Right lobe of liver (tissue), 6 donors: ENCODE measurements around the gene SH3PXD2A. TPM values are rescaled to one million over a fixed set of nuclear protein-coding genes. Genes with fewer than 3 reads are reported as not detected.

Experiments used
- ATAC-seq, 4 donors: fragments of 200-7000 bp; cut with Tn5 transposase; one replicate each; pipeline ENCODE4 v1.9.1; 2020; ENCODE audit warnings: mild to moderate bottlenecking in 4 of 4, moderate library complexity in 4 of 4
- DNase-seq, 3 donors: peaks; one replicate each; pipeline ENCODE4 v3.0.0-alpha.2; 2020
- H3K27ac ChIP-seq, 3 donors: fragments of 200-600 bp; one replicate each; pipeline ENCODE4 v1.8.0; 2022
- H3K27me3 ChIP-seq, 2 donors: fragments of 200-600 bp; one replicate each; pipeline ENCODE4 v1.8.0; 2022
- H3K36me3 ChIP-seq, 4 donors: fragments of 200-600 bp; sonication (generic) in 1 of 4; one replicate each; pipeline versions ENCODE4 v1.5.1 to v1.8.0; 2017 to 2022; ENCODE audit warnings: control low read depth in 1 of 4
- H3K4me1 ChIP-seq, 4 donors: fragments of 200-600 bp; sonication (generic) in 1 of 4; one replicate each; pipeline versions ENCODE4 v1.5.1 to v1.8.0; 2017 to 2022; ENCODE audit warnings: control low read depth in 1 of 4
- H3K4me3 ChIP-seq, 3 donors: fragments of 200-600 bp; one replicate each; pipeline ENCODE4 v1.8.0; 2022
- H3K9me3 ChIP-seq, 4 donors: fragments of 200-600 bp; sonication (generic) in 1 of 4; one replicate each; pipeline versions ENCODE4 v1.5.1 to v1.8.0; 2017 to 2022; ENCODE audit warnings: control low read depth in 1 of 4
- POLR2A ChIP-seq: fragments of 450-650 bp; IDR thresholded peaks from one replicate; pipeline ENCODE4 v1.6.1; 2017; ENCODE audit warnings: antibody characterized with exemption, mild to moderate bottlenecking
- WGBS: methylation state at CpG from one replicate; pipeline ENCODE4 v1.1.6; 2018; ENCODE audit warnings: low coverage, low lambda C conversion rate; ENCODE audit not compliant: insufficient coverage; ENCODE audit errors: missing lambda C conversion rate; 5-methylcytosine and 5-hydroxymethylcytosine counted together
- intact Hi-C, 2 donors: fragments of 100-400 bp; cut with DNase I; formaldehyde crosslinking; loops; one replicate each; pipeline versions ENCODE4 v1.11.2 to v1.14.1; 2022
- total RNA-seq, 6 experiments: library from RNA; depleted of rRNA in 2 of 6; stranded (reverse); fragments of >200 nt in 2 of 6; fragmentation: NEBNext Ultra II Directional in 3 of 6; extraction: Animal tissue kit (Norgen Biotek cat#: 25700) in 3 of 6; gene quantifications; one replicate each; pipeline versions ENCODE4 v1.1.0 to v1.2.4, GENCODE V29; 2016 to 2023
- TF ChIP-seq, protein P1 (sequence below), 4 donors: fragments of 200-600 bp in 3 of 4; fragments of 450-650 bp in 1 of 4; IDR thresholded peaks; one replicate each; pipeline versions ENCODE4 v1.5.1 to v1.8.0; 2016 to 2022; ENCODE audit warnings: antibody characterized with exemption in 4 of 4, mild to moderate bottlenecking in 2 of 4
- donor health status: DM: no; HTN: yes; CAD: no.
- donor health status: DM: no; HTN: no; CAD: no.
- donor health status: DM: no; HTN: no; CAD: no.
- donor health status: DM: no; HTN: yes; CAD: no.
- donor health status: DM: no; HTN: yes; CAD: no.

The SH3PXD2A gene
- total RNA-seq, 6 experiments from 2014 or later: 3.0 to 38.3 (median 10.0) TPM

DNA sequence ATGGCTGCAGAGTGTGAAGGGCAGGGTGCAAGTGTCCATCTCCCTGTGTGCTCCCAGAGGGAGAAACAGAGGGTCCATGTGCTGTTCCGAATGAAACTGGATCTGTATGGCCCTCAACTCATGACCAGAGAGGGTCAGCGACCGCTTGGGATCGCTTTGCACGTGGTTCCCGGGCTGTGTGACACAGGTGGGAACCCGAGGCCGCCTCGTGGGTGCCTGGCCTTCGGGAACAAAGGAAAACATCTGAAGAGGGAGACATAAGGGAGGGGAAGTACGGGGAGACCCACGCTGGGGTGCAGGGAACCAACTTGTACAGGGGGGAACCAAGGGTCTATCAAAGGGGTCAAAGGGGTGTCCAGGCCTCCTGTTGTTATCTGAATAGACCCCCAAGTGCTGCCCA lies 57.5 kb downstream of the SH3PXD2A start:
- DNase-seq (peak in 1 of 3 donors; percentile 51), ATAC-seq (no peak)
- Histone ChIP-seq H3K4me1 (peaks cover 0 to 22% (median 10%) of the 10 kb centered on the region in 4 donors), H3K36me3 (no peaks in the 10 kb centered on the region), H3K9me3 (no peaks in the 10 kb centered on the region), H3K27ac (no peak overlapping the region), H3K27me3 (no peaks in the 10 kb centered on the region), H3K4me3 (no peak overlapping the region)
- 82% methylated on average over 4 of the region's 12 CpGs for WGBS
- intact Hi-C loops: no loop called here
- TF ChIP-seq POLR2A: no peak
- TF ChIP-seq, protein P1, sequence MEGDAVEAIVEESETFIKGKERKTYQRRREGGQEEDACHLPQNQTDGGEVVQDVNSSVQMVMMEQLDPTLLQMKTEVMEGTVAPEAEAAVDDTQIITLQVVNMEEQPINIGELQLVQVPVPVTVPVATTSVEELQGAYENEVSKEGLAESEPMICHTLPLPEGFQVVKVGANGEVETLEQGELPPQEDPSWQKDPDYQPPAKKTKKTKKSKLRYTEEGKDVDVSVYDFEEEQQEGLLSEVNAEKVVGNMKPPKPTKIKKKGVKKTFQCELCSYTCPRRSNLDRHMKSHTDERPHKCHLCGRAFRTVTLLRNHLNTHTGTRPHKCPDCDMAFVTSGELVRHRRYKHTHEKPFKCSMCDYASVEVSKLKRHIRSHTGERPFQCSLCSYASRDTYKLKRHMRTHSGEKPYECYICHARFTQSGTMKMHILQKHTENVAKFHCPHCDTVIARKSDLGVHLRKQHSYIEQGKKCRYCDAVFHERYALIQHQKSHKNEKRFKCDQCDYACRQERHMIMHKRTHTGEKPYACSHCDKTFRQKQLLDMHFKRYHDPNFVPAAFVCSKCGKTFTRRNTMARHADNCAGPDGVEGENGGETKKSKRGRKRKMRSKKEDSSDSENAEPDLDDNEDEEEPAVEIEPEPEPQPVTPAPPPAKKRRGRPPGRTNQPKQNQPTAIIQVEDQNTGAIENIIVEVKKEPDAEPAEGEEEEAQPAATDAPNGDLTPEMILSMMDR (IDR thresholded peaks at IDR 0.05): no peak

DNA sequence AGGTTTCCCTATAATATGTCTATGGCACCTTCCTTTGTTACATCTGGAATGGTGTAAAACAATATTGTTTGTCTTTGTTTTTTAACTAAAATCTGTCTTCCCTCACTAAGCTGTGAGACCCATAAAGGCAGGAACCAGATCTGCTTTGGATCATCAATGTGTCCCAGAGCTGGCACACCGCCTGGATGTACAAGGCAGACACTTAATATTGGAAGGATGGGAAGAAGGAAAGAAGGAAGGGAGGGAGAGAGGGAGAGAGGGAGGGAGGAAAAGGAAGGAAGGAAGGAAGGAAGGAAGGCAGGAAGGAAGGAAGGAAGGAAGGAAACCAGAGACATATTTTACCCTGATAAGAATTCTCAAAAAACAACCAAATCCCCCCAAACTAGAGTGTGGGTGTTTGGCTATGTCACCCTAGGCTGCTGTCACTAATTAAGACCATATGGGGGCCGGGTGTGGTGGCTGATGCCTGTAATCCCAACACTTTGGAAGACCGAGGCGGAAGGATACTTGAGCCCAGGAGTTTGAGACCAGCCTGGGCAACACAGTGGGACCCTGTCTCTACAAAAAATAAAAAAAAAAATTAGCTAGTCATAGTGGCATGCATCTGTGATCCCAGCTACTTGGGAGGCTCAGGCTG lies 59.6 kb downstream of the SH3PXD2A start:
- DNase-seq (no peak), ATAC-seq (no peak)
- intact Hi-C loops: no loop called here
- Histone ChIP-seq H3K4me1 (peaks cover 0 to 30% (median 10%) of the 10 kb centered on the region in 4 donors), H3K4me3 (no peak overlapping the region), H3K27me3 (no peaks in the 10 kb centered on the region), H3K36me3 (no peaks in the 10 kb centered on the region), H3K27ac (no peak overlapping the region), H3K9me3 (no peaks in the 10 kb centered on the region)
- WGBS: 90% methylated on average over 4 of the region's 4 CpGs
- TF ChIP-seq POLR2A: no peak
- TF ChIP-seq, protein P1 (IDR thresholded peaks at IDR 0.05): no peak

DNA sequence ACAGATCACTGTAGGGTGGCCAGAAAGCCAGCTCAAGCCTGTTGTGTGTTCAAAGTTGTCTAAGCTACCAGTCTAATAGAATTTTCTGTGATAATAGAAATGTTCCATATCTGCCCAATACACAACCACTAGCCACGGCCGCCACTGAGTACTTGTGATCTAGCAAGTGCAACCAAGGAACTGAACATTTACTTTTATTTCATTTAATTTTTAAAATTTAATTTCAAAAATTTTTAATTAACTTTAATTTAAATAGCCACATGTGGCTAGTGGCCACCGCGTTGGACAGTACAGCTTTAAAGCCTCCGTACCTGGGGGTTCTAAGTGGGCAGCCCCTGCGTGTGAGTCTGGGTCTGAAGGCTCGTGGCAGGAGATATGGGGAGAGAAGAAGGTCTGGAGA lies 60.4 kb downstream of the SH3PXD2A start:
- 94% methylated on average over 7 of the region's 7 CpGs for WGBS
- intact Hi-C loops: no loop called here
- no peak for ATAC-seq
- no peaks in the 10 kb centered on the region for H3K36me3 ChIP-seq
- DNase-seq: peak in 1 of 3 donors; percentile 24
- no peaks in the 10 kb centered on the region for H3K27me3 ChIP-seq
- TF ChIP-seq, protein P1 (IDR thresholded peaks at IDR 0.05): no peak
- TF ChIP-seq POLR2A: no peak
- peak overlapping the region in 2 of 3 donors; percentile 5 to 49 for H3K27ac ChIP-seq
- no peaks in the 10 kb centered on the region for H3K9me3 ChIP-seq
- H3K4me3 ChIP-seq: no peak overlapping the region
- peaks cover 0 to 30% (median 10%) of the 10 kb centered on the region in 4 donors for H3K4me1 ChIP-seq

DNA sequence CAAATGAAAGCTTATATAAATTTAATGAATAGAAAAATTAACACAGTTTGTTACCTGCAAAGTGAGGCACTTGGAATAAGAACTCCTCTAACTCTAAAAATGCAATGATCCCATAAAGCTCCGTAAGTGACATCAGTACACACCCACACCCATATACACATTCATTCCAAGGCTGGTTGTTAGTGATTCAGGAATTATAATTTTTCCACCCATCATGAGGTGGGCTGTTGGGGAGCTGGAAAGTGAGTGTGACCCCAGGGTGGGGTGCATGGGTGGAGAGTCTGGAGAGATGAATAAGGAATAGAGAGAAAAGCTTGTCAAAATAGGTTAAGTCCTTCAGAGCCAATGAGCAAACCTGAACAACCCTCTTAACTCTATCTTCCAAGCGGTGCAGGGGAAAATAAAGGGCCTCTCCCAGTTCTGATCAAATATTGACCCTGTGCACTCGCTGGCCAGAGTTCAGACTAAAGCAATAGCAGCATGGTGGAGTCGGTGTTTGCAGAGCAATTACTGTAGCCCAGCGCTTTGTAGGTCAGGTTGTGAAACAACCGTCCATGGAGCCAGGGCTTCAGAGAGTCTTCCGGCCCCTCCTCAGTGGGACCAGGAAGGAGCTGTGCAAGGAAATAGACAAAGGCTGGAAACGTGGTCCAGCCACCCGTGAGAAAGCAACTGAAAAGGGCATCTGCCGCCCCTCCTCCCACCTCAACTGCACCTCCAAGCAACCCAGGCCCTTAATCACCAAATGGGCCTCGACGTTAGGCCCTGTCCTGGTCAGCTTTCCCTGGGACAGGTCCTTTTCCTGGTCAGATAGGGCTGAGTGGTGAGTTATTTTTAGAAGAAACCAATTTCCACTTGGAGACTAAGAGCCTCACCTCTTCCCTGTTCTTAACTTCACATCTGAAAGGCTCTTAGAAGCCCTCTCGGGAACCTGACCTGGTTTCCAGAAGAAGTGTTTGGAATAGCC lies 61.2 kb downstream of the SH3PXD2A start:
- no peak overlapping the region for H3K4me3 ChIP-seq
- no peaks in the 10 kb centered on the region for H3K36me3 ChIP-seq
- no peaks in the 10 kb centered on the region for H3K9me3 ChIP-seq
- WGBS: 21% methylated on average over 9 of the region's 13 CpGs
- peak; percentile 75 to 91 (median 86) for DNase-seq
- peak overlapping the region in 2 of 3 donors; percentile 5 to 52 for H3K27ac ChIP-seq
- no peaks in the 10 kb centered on the region for H3K27me3 ChIP-seq
- peaks cover 0 to 30% (median 10%) of the 10 kb centered on the region in 4 donors for H3K4me1 ChIP-seq
- intact Hi-C loops: no loop called here
- ATAC-seq: peak; percentile 94 to 97 (median 94)
- TF ChIP-seq, protein P1 (IDR thresholded peaks at IDR 0.05): no peak
- TF ChIP-seq POLR2A: no peak
